ENCODE measurements around the gene ADCY1.
A peak's percentile ranks its signal among the peaks of the same experiment; 100 is the strongest.

The ADCY1 gene

GRCh38 chr7:45662018-45662417, 87.8 kb downstream of the ADCY1 start:
- DNase-seq (ENCODE audit: low spot score in 2 of 2) (peak in 1 of 2 donors; percentile 3), ATAC-seq (ENCODE audit: low read depth) (no peak)
- Mint-ChIP-seq H3K27me3 (peaks cover 1% of the 10 kb centered on the region), H3K27ac (no peak overlapping the region), H3K36me3 (no peaks in the 10 kb centered on the region), H3K4me1 (no peaks in the 10 kb centered on the region), H3K9me3 (no peaks in the 10 kb centered on the region), H3K4me3 (no peak overlapping the region)

GRCh38 chr7:45662540-45663166, 88.5 kb downstream of the ADCY1 start:
- Mint-ChIP-seq H3K36me3 (no peaks in the 10 kb centered on the region), H3K4me1 (no peaks in the 10 kb centered on the region), H3K4me3 (no peak overlapping the region), H3K27ac (no peak overlapping the region), H3K9me3 (no peaks in the 10 kb centered on the region), H3K27me3 (peaks cover 1% of the 10 kb centered on the region)
- ATAC-seq (ENCODE audit: low read depth) (no peak), DNase-seq (ENCODE audit: low spot score in 2 of 2) (peak in 1 of 2 donors; percentile 3)

GRCh38 chr7:45663167-45663921, 89.2 kb downstream of the ADCY1 start:
- ATAC-seq (ENCODE audit: low read depth) (no peak), DNase-seq (ENCODE audit: low spot score in 2 of 2) (peak in 1 of 2 donors; percentile 11)
- H3K36me3 Mint-ChIP-seq = no peaks in the 10 kb centered on the region
- no peaks in the 10 kb centered on the region for H3K4me1 Mint-ChIP-seq
- no peak overlapping the region for H3K27ac Mint-ChIP-seq
- H3K4me3 Mint-ChIP-seq = no peak overlapping the region
- H3K9me3 Mint-ChIP-seq = no peaks in the 10 kb centered on the region
- peaks cover 1% of the 10 kb centered on the region for H3K27me3 Mint-ChIP-seq

DNA sequence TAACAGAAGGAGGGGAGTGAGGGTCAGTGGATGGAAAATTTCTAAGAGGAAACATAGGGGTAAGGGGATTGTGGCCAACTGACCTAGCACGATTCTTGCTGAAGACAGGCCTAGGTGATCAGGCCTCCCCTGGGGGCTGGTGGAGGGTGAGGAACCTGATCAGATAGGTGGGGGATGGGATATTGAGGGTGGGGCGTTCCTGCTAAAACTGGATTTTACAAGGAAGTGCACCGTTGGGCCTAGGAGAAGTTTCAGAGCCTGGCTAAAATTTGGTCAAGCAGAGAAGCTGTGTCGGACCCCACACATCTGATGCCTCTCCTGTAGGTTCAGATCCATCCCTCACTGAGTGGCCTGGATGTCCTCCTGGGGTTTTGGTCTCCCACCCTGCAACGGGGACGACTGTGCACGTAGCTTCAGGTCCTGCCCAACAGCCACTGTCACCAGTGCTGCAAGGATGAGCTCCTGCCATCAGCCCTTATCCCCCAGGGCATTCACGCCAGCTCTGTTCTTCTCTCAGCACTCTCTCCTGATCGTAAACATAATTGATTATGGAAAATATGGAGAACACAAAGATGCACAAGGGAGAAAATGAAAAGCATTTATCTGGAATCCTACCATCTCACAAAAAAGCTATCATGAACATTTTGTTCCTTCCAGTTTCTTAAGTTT, 89.9 kb downstream of the ADCY1 start:
- no peaks in the 10 kb centered on the region for H3K4me1 Mint-ChIP-seq
- no peak overlapping the region for H3K4me3 Mint-ChIP-seq
- H3K27me3 Mint-ChIP-seq = peaks cover 1% of the 10 kb centered on the region
- DNase-seq (ENCODE audit: low spot score in 2 of 2) (peak in 1 of 2 donors; percentile 4), ATAC-seq (ENCODE audit: low read depth) (no peak)
- no peak overlapping the region for H3K27ac Mint-ChIP-seq
- H3K9me3 Mint-ChIP-seq = no peaks in the 10 kb centered on the region
- H3K36me3 Mint-ChIP-seq = no peaks in the 10 kb centered on the region

GRCh38 chr7:45665172-45665571, 91.0 kb downstream of the ADCY1 start:
- Mint-ChIP-seq H3K4me1 (no peaks in the 10 kb centered on the region), H3K36me3 (no peaks in the 10 kb centered on the region), H3K4me3 (no peak overlapping the region), H3K27ac (no peak overlapping the region), H3K27me3 (no peaks in the 10 kb centered on the region), H3K9me3 (no peaks in the 10 kb centered on the region)
- ATAC-seq (ENCODE audit: low read depth) = no peak
- no peak for DNase-seq (ENCODE audit: low spot score in 2 of 2)

DNA sequence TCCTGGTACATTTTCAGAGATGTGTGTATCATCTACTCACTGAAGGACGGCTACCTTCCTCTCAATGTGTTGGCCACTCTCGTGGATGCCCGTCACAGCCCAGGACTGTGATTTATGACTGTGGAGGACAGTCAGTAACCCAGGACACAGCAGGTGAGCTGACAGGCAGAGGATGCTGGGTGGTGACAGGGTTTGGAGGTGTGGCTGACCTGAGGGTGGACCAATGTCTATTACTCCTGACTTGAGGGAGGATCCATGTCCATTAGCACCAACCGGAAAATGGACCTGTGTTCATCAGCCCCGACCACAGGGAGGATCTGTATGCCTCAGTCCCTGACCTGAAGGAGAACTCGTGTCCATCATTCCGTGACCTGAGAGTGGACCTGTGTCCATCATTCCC, 96.1 kb downstream of the ADCY1 start:
- Mint-ChIP-seq H3K27me3 (peaks cover 2% of the 10 kb centered on the region), H3K27ac (no peak overlapping the region), H3K9me3 (peaks cover 2% of the 10 kb centered on the region), H3K36me3 (no peaks in the 10 kb centered on the region), H3K4me1 (no peaks in the 10 kb centered on the region), H3K4me3 (no peak overlapping the region)
- ATAC-seq (ENCODE audit: low read depth) (no peak), DNase-seq (ENCODE audit: low spot score in 2 of 2) (peak in 1 of 2 donors; percentile 7)

- peaks cover 2% of the 10 kb centered on the region for H3K9me3 Mint-ChIP-seq
- DNase-seq (ENCODE audit: low spot score in 2 of 2) (no peak), ATAC-seq (ENCODE audit: low read depth) (no peak)
- H3K27me3 Mint-ChIP-seq = peaks cover 2% of the 10 kb centered on the region
- H3K36me3 Mint-ChIP-seq = no peaks in the 10 kb centered on the region
- H3K27ac Mint-ChIP-seq = no peak overlapping the region
- no peaks in the 10 kb centered on the region for H3K4me1 Mint-ChIP-seq
- H3K4me3 Mint-ChIP-seq = no peak overlapping the region
These were observed 96.5 kb downstream of the ADCY1 start for GRCh38 chr7:45670717-45671116.

GRCh38 chr7:45677311-45677900, 103.2 kb downstream of the ADCY1 start:
- no peak overlapping the region for H3K4me3 Mint-ChIP-seq
- H3K27me3 Mint-ChIP-seq = peaks cover 7% of the 10 kb centered on the region
- no peak for DNase-seq (ENCODE audit: low spot score in 2 of 2)
- H3K36me3 Mint-ChIP-seq = no peaks in the 10 kb centered on the region
- ATAC-seq (ENCODE audit: low read depth) = no peak
- peaks cover 2% of the 10 kb centered on the region for H3K9me3 Mint-ChIP-seq
- no peaks in the 10 kb centered on the region for H3K4me1 Mint-ChIP-seq
- H3K27ac Mint-ChIP-seq = no peak overlapping the region

DNA sequence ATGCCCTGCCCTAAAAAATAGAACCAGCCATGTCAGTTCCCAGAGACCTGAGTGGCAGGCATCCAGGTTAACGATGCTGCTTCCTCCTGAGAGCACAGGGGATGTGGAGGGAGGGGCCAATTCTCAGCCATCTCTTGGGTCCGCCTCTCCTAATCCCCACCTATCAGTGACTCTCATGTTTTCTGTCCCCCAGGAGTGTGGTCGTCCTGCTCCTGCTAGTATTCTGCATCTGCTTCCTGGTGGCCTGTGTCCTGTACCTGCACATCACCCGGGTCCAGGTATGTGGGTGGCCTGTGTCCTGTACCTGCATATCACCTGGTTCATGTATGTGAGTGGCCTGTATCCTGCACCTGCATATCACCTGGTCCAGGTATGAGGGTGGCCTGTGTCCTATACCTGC, 105.3 kb downstream of the ADCY1 start:
- Mint-ChIP-seq H3K4me3 (no peak overlapping the region), H3K27me3 (peaks cover 7% of the 10 kb centered on the region), H3K36me3 (no peaks in the 10 kb centered on the region), H3K9me3 (peaks cover 2% of the 10 kb centered on the region), H3K27ac (no peak overlapping the region), H3K4me1 (no peaks in the 10 kb centered on the region)
- DNase-seq (ENCODE audit: low spot score in 2 of 2) (no peak), ATAC-seq (ENCODE audit: low read depth) (no peak)

DNA sequence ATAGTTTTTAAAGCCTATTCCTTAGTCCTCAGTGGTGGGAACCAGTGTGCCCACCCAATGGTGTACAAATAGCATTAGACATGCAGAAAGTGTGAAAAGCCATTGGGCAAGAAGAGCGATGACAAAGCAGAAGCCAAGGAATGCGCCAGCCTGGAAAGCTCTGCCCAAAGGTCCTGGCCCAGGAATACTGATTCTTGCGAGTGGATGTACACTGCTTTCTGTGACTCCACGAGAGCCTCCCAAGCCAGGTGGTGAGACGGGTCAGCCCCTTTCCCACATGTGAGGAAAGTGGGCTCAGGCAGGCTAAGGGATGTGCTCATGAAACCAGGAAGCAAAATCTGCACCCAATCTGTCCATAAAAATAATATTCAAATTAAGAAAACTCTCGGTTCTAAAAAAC, 106.6 kb downstream of the ADCY1 start:
- DNase-seq (ENCODE audit: low spot score in 2 of 2) = no peak
- peaks cover 11% of the 10 kb centered on the region for H3K27me3 Mint-ChIP-seq

DNA sequence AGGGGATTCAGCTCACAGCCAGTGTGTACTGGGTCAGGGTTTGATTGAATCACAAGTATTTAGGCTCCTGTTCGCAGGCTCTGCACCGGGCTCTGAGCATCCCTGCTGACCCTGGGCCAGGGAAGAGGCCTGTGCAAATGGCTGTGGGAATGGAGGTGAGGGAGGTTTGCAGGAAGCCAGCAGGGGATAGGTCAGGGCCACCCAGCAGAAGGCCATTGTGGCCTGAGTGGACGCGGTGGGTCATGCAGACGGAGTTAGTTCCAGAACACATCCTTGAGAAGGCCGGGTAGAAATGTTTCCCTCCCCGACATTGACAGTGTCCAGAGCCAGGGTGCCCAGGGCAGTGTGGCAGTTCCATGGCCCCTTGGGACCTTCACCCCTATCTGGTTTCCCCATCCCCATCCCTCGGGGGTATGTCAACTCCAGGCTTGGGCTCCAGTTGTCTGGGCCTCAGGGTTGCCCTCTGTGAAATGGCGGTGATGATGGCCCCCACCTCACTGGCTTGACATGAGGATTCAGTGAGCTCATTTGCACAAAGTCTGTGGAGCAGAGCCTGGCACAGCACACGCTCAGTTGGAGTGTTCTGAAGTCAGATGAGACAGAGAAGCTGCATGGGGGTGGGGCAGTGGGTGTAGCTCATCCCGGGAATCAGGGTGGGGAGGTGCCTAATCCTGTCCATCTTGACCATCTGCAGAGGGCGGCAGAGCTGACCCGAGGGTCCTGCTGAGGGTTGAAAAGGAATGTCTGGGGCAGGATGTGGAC, 107.6 kb downstream of the ADCY1 start:
- DNase-seq (ENCODE audit: low spot score in 2 of 2) = no peak
- Mint-ChIP-seq H3K9me3 (no peaks in the 10 kb centered on the region), H3K27ac (no peak overlapping the region), H3K4me3 (no peak overlapping the region), H3K4me1 (no peaks in the 10 kb centered on the region), H3K36me3 (no peaks in the 10 kb centered on the region), H3K27me3 (peaks cover 11% of the 10 kb centered on the region)
- no peak for ATAC-seq (ENCODE audit: low read depth)

More for the DNA sequence above, 106.6 kb downstream of the ADCY1 start:
- ATAC-seq (ENCODE audit: low read depth) = no peak
- H3K36me3 Mint-ChIP-seq = no peaks in the 10 kb centered on the region
- H3K4me3 Mint-ChIP-seq = no peak overlapping the region
- no peaks in the 10 kb centered on the region for H3K4me1 Mint-ChIP-seq
- no peaks in the 10 kb centered on the region for H3K9me3 Mint-ChIP-seq
- no peak overlapping the region for H3K27ac Mint-ChIP-seq

DNA sequence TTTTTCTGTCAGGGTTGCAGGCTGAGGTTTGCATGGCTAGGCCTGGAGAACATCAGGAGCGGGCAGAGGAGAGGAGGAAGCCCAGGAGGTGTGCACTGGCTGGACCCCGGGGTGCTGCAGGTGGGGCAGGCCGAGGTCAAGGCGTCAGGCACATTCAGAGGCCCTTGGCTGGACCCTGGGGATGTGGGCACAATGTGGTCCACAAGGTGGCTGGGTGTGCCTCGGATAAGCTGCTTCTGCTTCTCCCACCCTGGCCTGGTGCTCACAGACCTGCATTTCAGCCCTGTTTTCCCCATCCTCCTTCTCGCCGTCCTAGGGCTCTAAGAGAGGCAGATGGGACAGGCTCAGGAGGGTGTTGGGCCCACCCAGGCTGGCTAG, 108.2 kb downstream of the ADCY1 start:
- no peaks in the 10 kb centered on the region for H3K4me1 Mint-ChIP-seq
- peaks cover 11% of the 10 kb centered on the region for H3K27me3 Mint-ChIP-seq
- no peak for DNase-seq (ENCODE audit: low spot score in 2 of 2)
- H3K27ac Mint-ChIP-seq = no peak overlapping the region
- no peak for ATAC-seq (ENCODE audit: low read depth)
- H3K36me3 Mint-ChIP-seq = no peaks in the 10 kb centered on the region
- H3K4me3 Mint-ChIP-seq = no peak overlapping the region
- H3K9me3 Mint-ChIP-seq = no peaks in the 10 kb centered on the region

DNA sequence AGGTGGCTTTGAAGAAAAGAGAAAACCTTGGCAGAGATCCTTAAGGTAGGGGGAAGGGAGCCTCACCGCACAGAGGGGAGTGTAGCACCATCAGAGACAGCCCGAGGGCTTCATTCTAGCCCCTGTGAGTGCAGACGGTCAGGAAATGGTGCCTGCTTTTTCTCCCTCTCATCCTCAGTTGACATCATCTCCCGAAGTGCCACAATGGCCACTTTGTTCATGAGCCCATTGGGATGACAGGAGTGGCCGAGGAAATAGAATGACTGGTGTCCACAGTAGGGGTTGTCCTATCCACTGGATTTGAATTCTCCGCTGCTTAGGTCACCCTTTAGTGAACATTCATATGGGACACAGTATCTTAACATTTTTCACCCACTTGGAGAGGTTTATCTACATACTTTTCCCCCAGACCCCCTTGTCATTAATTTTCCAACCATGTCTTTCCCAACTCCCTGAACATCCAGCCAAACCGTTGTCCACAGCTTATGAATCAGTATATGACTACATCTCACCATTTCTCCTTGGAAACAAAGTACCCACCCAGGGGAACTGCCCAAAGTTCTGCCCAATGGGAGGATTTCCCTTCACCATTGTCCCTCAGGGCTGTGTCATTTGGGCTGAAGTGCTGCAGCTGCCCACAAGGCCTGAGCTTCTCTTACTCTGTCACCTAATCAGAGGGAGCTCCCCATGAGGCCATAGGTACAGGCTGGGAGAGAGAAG, 108.8 kb downstream of the ADCY1 start:
- H3K4me3 Mint-ChIP-seq = no peak overlapping the region
- no peaks in the 10 kb centered on the region for H3K9me3 Mint-ChIP-seq
- no peak for DNase-seq (ENCODE audit: low spot score in 2 of 2)
- H3K36me3 Mint-ChIP-seq = no peaks in the 10 kb centered on the region
- no peaks in the 10 kb centered on the region for H3K4me1 Mint-ChIP-seq
- peaks cover 11% of the 10 kb centered on the region for H3K27me3 Mint-ChIP-seq
- H3K27ac Mint-ChIP-seq = no peak overlapping the region
- ATAC-seq (ENCODE audit: low read depth) = no peak

Data from memory B cell (primary cell).